ENCODE measurements around the gene DLGAP3.

Gene DLGAP3

GRCh38 chr1:34898330-34898761 is 31.1 kb downstream of the DLGAP3 start:
- H3K27me3 ChIP-seq (ENCODE audit: insufficient read depth, low read depth, severe bottlenecking), result no peaks in the 10 kb centered on the region
- TF ChIP-seq CTCF (IDR thresholded peaks at IDR 0.05; ENCODE audit: low read depth, low read length), result no peak
- H3K27ac ChIP-seq, result no peak overlapping the region
- no peaks in the 10 kb centered on the region for H3K9me3 ChIP-seq (ENCODE audit: severe bottlenecking)
- H3K4me3 ChIP-seq (ENCODE audit: low read depth, low read length), result no peak overlapping the region
- peaks cover 23% of the 10 kb centered on the region for H3K36me3 ChIP-seq
- no peak for DNase-seq

GRCh38 chr1:34896612-34897011 is 32.8 kb downstream of the DLGAP3 start:
- no peak for DNase-seq
- peaks cover 26% of the 10 kb centered on the region for H3K36me3 ChIP-seq

GRCh38 chr1:34889705-34890104 is 39.7 kb downstream of the DLGAP3 start:
- H3K27ac ChIP-seq, result no peak overlapping the region
- peaks cover 29% of the 10 kb centered on the region for H3K36me3 ChIP-seq
- no peak for DNase-seq
- no peaks in the 10 kb centered on the region for H3K9me3 ChIP-seq (ENCODE audit: severe bottlenecking)
- no peak for TF ChIP-seq CTCF (IDR thresholded peaks at IDR 0.05; ENCODE audit: low read depth, low read length)
- no peaks in the 10 kb centered on the region for H3K27me3 ChIP-seq (ENCODE audit: insufficient read depth, low read depth, severe bottlenecking)
- no peak overlapping the region for H3K4me3 ChIP-seq (ENCODE audit: low read depth, low read length)

More at GRCh38 chr1:34896612-34897011, 32.8 kb downstream of the DLGAP3 start:
- H3K4me3 ChIP-seq (ENCODE audit: low read depth, low read length), result no peak overlapping the region
- no peaks in the 10 kb centered on the region for H3K27me3 ChIP-seq (ENCODE audit: insufficient read depth, low read depth, severe bottlenecking)
- H3K9me3 ChIP-seq (ENCODE audit: severe bottlenecking), result no peaks in the 10 kb centered on the region
- no peak for TF ChIP-seq CTCF (IDR thresholded peaks at IDR 0.05; ENCODE audit: low read depth, low read length)
- no peak overlapping the region for H3K27ac ChIP-seq

- Histone ChIP-seq H3K27me3 (ENCODE audit: insufficient read depth, low read depth, severe bottlenecking) (no peaks in the 10 kb centered on the region), H3K9me3 (ENCODE audit: severe bottlenecking) (no peaks in the 10 kb centered on the region), H3K27ac (no peak overlapping the region), H3K36me3 (peaks cover 31% of the 10 kb centered on the region), H3K4me3 (ENCODE audit: low read depth, low read length) (no peak overlapping the region)
- no peak for DNase-seq
- no peak for TF ChIP-seq CTCF (IDR thresholded peaks at IDR 0.05; ENCODE audit: low read depth, low read length)
Observed at GRCh38 chr1:34887593-34887992, 41.9 kb downstream of the DLGAP3 start.

- Histone ChIP-seq H3K9me3 (ENCODE audit: severe bottlenecking) (no peaks in the 10 kb centered on the region), H3K27me3 (ENCODE audit: insufficient read depth, low read depth, severe bottlenecking) (no peaks in the 10 kb centered on the region), H3K4me3 (ENCODE audit: low read depth, low read length) (no peak overlapping the region), H3K36me3 (peaks cover 23% of the 10 kb centered on the region), H3K27ac (no peak overlapping the region)
- no peak for TF ChIP-seq CTCF (IDR thresholded peaks at IDR 0.05; ENCODE audit: low read depth, low read length)
- DNase-seq, result no peak
Observed at GRCh38 chr1:34885405-34886247, 43.8 kb downstream of the DLGAP3 start.
